HG02763 (cell line): ENCODE results near the gene ZNF714.
A peak's percentile ranks its signal among the peaks of the same experiment; 100 is the strongest.

Source experiments
- ATAC-seq: cut with Tn5 transposase; IDR thresholded peaks from one replicate; pipeline ENCODE4 v1.9.1; 2021; ENCODE audit warnings: mild to moderate bottlenecking, moderate library complexity; ENCODE audit not compliant: unreplicated experiment

Gene ZNF714

DNA sequence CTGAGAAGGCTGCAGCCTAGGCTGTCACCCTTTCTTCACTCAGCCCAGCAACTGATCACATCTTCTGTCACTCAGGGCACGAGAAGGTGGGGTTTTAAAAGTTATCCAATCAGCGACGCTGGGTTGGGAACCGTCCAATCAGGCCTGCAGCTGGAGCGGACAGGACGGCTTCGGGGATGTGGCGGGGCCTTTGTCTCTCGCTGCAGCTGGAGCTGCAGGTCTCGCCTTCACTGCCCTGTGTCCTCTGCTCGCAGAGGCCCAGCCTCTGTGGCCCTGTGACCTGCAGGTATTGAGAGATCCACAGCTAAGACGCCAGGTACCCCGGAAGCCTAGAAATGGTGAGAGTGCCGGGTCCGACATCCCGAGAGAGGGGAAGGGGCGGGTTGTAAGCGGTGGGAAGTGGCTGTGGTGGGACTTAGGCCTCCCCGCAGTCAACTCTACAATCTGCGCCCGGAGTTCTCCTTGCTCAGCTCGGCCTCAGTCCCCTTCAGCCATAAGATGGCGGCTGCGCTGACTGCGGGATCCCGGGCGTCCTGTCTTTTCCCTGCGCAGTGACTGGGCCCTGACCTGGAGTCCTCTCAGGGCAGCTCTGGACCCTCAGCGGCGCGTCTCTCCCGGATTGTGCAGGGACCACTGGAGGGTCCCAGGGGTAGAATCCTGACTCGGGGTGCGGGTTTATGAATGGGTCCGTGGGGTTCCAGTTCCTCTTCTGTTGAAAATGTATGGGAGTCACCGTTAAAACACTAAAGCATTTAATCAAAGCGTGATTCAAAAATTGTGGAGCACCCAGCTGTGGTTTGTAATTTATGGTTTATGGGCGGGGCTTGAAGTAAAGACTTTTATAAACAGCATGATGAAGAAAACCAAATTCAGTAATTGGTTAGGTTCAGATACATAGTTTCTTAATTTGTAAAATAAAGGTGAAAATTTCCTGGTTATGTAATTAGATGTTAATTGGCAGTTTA lies at the start of gene ZNF714:
ZNF714 (plus strand) TSS at position 193 of the 965 bp plus-strand sequence. CDS start 16,066 bp downstream, outside the sequence.
- ATAC-seq, result peak; percentile 81

DNA sequence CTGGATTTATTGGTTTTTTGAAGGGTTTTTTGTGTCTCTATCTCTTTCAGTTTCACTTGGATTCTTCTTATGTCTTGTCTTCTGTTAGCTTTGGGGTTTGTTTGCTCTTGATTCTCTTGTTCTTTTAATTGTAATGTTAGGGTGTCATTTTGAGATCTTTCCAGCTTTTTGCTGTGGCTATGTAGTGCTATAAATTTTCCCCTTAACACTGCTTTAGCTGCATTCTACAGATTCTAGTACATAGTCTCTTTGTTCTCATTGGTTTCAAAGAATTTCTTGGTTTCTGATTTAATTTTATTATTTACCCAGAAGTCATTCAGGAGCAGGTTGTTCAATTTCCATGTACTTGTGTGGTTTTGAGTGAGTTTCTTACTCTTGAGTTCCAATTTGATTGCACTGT lies 37.0 kb upstream of the ZNF714 start:
- no peak for ATAC-seq

GRCh38 chr19:21046489-21046888 lies 35.5 kb upstream of the ZNF714 start:
- no peak for ATAC-seq

- ATAC-seq, result no peak
Measured at GRCh38 chr19:21047716-21048115, 34.3 kb upstream of the ZNF714 start.

- no peak for ATAC-seq
Measured at GRCh38 chr19:21052902-21053301, 29.1 kb upstream of the ZNF714 start.

- no peak for ATAC-seq
Measured at GRCh38 chr19:21065336-21065735, 16.7 kb upstream of the ZNF714 start.

DNA sequence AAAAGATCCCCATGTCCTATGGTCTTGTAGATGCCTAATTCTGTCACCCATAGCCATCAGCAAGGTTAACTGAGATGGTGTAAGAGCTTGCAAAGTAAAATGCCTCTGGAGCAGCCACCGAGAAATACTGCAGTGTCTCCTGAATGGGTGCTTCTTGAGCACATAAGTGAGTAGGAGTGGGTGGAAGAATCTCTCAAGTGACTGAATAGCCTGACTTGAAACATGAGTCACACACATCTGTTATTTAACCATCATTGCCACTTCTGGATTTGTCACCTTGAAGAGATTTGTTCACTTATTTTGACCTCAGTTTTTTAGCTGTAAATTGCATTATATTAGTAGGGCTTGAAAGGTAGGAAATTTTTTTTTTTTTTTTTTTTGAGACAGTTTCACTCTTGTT lies 2.3 kb downstream of the ZNF714 start:
- no peak for ATAC-seq

- ATAC-seq, result no peak
Measured at GRCh38 chr19:21087871-21088270, 5.9 kb downstream of the ZNF714 start.

DNA sequence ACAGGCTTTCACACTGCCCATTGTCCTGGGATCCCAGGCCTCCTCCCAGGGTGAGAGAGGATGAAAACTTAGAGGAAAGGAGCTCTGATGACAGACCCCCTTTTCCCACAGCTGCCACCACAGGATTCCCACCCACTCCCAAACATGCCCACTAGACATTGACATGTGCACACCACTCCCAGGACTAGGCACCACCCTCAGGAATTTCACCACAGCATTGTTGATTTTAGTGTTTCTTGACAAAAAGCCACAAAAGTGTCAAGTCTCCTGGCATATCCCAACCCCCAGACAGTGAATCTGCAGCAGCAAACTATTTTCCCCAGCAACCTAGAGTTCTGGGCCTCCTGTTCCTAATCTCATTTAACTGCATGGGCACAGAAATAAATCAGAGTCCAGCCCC lies 10.1 kb downstream of the ZNF714 start:
- ATAC-seq, result no peak

DNA sequence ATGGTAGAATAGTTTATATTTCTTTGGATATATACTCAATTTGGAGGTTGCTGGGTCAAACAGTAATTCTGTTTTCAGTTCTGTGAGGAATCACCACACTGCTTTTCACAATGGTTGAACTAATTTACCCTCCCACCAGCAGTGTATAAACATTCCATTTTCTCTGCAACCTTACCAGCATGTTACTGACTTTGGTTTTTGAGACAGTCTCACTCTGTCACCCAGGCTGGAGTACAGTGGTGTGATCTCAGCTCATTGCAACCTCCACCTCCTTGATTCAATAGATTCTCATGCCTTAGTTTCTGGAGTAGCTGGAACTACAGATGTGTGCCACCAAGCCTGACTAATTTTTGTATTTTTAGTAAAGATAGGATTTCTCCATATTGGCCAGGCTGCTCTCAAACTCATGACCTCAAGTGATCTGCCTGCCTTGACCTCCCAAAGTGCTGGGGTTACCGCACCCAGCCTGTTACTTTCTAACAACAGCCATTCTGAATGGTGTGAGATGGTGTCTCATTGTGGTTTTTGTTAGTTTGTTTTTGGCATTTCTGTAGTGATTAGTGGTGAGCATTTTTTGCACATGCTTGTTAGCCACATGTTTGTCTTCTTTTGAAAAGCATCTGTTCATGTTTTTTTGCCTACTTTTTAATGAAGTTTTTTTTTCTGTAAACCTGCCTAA lies 12.5 kb downstream of the ZNF714 start:
- ATAC-seq, result no peak

- ATAC-seq, result no peak
Measured at GRCh38 chr19:21098291-21098690, 16.3 kb downstream of the ZNF714 start.

DNA sequence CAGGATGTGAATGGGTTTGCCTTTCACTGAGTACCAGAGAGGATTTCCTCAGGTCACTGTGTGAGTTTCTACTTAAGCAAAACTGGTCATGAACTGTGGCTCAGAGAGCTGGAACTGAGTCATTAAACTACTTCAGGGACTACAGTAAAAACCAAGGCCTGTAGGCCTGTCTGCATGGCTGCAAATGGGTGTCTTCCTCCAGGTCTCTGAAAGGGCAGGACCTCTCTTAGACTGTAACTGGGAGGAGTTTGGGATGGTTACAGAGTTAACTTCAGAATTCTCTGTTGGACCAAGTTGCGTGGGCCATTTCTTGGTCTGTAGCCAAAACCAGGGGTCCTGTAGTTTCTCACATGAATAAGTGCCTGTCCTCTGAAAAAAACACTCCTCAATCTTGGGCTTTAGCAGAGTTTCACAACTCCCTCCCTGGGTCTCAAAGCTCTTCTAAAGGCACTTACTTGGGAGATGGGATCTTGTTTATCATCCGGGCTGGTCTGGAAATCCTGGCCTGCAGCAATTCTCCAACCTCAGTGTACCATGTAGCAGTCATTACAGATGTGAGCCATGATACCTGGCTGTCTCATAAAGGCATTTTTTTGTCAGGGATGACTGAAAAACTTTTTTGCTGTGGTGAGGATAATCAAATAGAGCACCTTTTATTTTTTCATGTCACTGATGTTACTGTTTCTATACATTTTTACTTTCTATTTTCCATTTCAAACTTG lies 19.7 kb downstream of the ZNF714 start:
- ATAC-seq, result no peak

- ATAC-seq, result no peak
Measured at GRCh38 chr19:21109116-21109515, 27.1 kb downstream of the ZNF714 start.

DNA sequence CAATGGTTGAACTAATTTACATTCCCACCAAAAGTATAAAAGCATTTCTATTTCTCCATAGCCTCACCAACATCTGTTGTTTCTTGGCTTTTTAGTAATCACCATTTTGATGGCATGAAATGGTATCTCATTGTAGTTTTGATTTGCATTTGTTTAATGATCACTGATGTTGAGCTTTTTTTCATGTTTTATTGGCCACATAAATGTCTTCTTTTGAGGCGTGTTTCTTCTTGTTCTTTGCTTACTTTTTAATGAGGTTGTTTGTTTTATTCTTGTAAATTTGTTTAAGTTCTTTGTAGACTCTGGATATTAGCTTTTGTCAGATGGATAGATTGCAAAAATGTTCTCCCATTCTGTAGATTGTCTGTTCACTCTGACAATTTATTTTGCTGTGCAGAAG lies 28.2 kb downstream of the ZNF714 start:
- no peak for ATAC-seq

GRCh38 chr19:21115430-21115829 lies 33.4 kb downstream of the ZNF714 start:
- no peak for ATAC-seq

DNA sequence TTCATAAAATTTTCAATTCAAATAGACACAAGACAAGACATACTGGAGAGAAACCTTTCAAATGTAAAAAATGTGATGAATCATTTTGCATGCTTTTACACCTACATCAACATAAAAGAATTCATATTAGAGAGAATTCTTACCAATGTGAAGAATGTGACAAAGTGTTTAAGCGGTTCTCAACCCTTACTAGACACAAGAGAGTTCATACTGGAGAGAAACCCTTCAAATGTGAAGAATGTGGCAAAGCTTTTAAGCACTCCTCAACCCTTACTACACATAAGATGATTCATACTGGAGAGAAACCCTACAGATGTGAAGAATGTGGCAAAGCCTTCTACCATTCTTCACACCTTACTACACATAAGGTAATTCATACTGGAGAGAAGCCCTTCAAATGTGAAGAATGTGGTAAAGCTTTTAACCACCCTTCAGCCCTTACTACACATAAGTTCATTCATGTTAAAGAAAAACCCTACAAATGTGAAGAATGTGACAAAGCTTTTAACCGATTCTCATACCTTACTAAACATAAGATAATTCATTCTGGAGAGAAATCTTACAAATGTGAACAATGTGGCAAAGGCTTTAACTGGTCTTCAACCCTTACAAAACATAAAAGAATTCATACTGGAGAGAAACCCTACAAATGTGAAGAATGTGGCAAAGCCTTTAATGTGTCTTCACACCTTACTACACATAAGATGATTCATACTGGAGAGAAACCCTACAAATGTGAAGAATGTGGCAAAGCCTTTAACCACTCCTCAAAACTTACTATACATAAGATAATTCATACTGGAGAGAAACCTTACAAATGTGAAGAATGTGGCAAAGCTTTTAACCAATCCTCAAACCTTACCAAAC lies 35.3 kb downstream of the ZNF714 start:
- ATAC-seq, result no peak

GRCh38 chr19:21126078-21126477 lies 44.1 kb downstream of the ZNF714 start:
- ATAC-seq, result no peak

DNA sequence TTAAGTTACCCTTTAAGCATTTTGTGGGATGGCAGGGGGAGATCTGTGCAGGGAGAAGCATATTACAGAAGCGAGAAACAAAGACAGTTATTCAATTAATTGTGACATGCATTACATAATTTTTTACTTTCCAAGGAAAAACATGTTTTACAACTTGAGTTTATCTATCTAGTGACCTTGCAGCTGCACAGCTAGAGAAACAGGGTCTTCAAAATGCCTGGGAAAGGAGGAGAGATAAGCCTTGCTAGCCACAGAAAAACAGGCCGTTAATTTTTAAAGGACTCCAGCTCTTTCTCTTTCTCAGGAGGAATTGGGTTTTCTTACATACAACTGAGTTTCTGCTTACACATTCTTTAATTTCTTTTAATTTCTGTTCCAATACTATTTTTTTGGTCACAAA lies 45.0 kb downstream of the ZNF714 start:
- no peak for ATAC-seq

DNA sequence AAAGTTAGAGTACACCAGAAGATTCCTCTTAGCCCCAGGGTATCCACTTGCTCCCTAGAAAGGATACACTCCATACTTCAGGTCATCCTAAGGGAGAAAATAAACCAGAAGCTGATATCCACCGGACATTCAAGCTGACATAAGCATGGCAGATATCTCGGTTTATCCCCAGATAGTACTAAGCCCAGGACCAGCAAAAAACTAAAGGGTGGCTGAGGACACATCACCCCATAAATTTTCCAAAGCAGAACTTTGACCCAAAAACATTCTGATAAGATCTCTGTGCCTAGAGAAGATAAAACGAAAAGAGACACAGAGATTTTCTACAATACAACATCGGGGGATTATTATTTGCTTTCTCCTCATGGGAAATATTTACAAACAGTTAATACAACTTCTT lies 45.9 kb downstream of the ZNF714 start:
- no peak for ATAC-seq

DNA sequence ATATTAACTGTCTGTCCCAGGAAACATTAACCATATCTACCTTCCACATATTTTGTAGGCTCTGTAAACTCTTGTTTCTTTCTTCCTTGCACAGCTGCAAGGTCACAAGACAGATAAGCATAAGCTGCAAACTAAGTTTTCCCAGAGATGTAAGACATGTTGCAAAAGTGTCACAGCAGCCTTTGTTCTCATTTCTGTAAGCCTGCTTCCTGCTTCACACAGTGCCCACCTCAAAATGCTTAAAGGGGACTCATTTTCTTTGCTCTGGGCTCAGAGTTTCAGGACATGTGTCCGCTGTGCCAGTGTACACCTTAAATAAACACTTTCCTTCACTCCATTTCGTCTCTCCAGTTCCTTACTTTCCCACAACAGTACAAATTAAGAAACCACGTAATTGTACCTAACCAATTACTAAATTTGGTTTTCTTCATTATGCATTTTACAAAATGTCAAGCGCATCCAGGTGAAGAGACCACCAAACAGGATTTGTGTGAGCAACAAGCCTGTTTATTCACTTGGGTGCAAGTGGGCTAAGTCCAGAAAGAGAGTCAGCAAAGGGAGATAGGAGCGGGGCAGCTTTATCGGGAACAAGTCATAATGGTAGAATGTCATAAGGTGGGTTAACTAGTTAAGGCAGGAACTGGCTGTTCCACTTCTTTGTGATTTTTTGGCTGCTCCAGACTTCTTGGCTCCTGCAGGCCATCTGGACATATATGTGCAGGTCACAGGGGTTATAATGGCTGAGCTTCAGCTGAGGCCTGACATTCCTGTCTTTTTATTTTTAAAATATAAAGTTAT lies 47.1 kb downstream of the ZNF714 start:
- ATAC-seq, result no peak
